ENCODE data around the gene SKAP1.
"Not testable (repeated sequence)": the region's sequence is repeated elsewhere in the genome, so short reads cannot be mapped to it uniquely, and the experiment has no call there.

The SKAP1 gene

GRCh38 chr17:48313096-48313755 lies 116.8 kb downstream of the SKAP1 start:
- DNase-seq = no peak

DNA sequence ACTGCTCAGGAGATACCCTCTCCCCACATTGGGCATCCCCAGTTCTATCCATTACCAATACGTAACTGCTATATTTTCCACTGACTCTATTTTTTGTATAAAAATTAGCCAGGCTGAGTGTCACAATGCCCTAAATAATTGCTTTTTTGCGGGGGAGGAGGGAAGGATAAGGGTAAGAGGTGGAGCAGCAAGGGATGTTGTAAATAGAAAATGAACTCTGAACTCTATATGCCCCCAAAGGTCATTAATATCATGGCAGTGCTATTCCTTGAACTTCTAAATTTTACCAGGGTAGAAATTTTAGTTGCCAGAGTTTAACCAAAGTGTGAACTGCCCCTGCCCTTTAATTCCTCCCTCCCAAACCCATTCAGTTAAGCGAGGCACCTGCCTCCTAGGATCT lies 118.7 kb downstream of the SKAP1 start:
- no peak for DNase-seq

DNA sequence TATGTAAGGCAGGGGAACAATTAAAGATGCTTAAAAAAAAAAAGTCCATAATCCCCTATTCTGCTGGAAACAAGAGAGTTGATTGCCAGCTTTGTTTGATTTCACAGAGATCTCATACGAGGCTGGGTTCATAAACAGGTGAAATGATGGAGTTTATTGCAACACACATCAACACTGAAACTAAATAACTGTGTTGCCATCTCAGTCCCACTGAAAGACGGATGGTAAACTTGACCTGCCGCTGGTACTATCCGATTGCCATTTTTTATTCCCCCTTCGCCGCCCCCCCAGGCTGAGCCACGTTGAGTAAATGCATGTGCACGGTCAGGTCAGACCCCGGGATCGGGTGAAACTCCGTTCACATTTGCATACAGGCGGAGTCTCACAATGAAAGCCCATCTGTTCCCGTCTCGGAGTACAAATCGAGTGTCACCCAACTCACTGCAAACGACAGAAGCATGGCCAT lies 119.2 kb downstream of the SKAP1 start:
- DNase-seq = no peak

DNA sequence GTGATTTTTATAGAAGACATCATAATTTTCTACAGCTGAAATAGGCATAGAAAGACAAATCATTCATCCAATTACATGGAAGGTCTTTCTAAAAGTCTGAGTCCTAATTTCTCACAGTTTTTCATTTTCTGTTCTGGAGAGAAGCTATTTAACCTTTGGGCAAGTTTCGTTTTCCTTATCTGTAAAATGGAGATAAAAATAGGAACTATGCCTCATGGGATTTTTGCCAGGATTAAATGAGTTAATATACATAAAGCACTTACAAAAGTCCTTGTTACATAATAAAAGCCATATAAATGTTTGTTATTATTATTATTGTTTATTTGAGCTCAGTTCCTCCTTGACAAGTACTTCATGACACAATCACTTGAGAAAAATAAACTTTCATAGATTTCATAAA lies 121.4 kb downstream of the SKAP1 start:
- DNase-seq = no peak

DNA sequence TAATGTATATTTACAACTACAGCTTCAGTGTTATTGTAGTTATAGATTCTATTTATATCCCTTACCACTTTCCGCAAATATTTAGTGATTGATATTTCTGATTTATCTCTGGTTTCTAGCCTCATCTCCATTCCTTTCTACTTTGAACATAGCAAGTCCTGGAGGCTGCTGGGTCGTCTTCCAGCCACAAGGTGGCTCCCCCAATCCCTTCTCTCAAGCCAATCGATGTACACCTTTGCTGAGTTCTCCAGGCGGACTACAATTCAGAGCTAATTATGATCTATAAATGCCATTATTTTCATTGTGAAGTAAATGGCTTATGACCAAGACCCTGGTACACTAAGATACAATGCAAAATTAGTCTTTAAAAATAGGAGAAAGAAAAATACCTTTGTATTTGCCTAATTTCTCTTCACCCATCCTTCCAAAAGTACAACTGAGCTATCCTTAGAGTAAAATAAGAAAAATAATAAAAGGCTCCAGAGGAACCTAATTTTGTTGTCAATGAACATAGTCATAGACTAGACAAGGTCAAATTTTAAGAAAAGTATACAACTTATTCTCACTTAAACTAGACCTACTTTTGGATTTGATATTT lies 122.1 kb downstream of the SKAP1 start:
- no peak for DNase-seq

GRCh38 chr17:48307255-48307654 lies 122.8 kb downstream of the SKAP1 start:
- DNase-seq = no peak

GRCh38 chr17:48301002-48301401 lies 129.0 kb downstream of the SKAP1 start:
- no peak for DNase-seq

DNA sequence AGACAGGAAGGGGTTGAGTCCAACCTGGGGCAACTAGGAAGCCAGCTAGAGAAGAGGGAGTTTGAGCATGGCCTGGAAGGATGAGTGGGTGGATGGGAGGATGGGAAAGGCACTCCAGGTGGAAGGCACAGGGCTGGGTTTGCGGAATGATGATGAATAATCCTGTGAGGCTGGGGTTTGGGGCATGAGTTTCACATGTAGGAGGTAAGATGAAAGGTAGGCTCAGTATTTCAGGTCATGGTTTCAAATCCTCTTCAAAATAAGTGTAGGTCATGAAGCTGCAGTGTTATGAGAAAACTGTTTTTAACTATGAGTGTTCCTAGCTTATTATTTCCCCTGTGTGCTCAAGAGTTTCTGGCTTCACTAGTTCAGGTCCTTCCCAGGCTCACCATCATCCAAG lies 130.3 kb downstream of the SKAP1 start:
- no peak for DNase-seq

DNA sequence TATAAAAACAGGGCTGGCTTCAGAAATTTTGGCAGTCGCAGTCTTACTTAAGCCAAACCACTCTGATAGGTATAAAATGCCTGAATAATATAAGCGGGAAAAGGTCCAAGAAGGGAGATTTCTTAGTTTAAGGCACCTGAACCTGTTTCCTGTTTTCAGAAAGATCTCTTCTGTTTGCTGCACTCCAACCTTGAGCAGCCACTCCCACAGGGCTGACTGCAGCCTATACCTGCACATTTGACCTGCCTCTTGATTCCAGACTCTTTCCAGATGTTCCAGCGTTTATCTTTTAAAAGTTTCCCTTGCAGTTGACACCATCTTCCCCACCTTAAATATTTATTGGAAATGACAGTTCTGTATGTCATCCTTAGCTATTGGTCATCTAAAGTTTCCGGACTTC lies 132.2 kb downstream of the SKAP1 start:
- no peak for DNase-seq

DNA sequence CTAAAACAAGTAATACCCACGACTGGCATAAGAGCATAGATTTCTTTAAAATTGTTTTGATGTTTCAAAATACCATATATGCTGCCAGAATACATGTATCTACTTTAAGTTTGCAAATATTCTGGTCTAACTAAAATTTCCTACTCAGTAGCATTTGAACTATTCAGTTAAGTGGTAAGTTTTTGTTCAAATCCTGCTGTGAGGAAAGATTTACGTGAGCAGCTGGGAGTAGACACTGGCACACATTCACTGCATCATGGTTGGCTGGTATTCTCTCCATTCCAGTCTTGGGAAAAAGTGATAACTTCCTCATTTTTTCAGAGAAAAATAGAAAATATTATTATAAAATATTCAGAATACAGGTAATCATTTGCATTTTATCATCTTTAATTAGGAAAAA lies 133.6 kb downstream of the SKAP1 start:
- no peak for DNase-seq

GRCh38 chr17:48295362-48296288 lies 134.4 kb downstream of the SKAP1 start:
- no peak for DNase-seq

- no peak for DNase-seq
Observed at GRCh38 chr17:48294806-48295361, 135.1 kb downstream of the SKAP1 start.

DNA sequence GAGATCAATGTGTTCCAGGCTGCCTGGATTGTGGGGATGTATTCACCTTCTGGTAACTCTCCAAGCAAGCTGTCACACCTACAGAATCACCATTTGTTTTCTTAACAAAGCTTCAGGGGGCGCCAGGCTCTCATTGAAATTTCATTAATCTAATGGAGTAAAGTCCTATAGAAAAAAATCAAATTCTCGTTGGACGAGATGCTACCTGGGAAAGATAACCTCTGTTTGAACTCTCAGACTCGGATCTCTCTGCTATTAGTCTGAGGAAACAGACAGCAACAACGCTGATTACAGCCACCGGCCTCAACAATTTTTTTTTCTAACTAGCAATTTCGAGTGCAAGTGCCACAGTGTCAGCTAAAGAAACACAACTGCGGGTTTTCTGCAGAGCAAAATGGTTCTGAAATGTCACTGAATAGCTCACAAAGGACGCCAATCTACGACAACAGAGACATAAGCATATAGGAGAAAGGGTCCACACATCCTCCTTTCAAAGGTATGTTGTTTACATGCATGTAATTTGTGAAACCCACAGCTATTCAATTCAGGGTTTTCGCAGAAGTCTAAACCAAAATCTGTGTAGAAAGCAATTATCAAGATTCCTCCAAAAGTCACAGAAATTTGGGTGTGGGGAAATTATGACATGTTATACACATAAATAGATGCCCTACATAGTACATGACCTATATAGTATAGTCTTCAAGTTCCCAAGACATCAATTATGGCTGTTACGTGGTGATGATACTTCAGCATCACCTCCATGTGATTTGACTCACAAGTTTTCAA lies 135.8 kb downstream of the SKAP1 start:
- DNase-seq = no peak

DNA sequence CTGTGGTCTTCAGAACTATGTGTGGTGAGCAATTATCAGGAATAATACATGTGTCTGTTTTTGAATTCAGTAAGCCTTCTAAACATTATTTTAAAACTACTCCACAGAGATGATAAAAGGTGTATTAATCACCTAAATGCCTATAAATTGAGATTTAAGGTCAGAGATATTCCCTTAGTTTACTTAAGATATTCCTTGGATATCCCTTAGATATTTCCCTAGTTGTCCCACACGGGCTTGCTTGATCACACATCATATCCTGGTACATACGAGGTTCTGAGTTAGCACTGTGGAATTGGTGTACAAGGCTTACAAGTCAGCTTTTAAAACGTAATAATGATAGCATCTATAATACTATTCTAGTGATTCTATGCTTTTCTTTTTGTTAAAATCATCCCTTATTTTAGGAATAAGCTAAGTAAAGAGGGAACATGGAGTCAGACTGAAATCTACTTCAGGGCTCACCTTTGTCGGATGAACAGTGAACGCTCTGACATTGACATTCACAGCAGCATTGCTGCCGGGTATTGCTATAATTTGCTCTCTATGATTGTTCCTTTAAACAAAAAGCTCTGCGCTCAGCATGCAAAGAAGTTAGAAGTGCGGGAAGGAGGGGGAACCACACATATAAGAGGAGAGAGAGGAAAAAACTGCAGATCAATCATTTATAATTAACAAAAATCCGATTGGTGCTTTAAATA lies 136.5 kb downstream of the SKAP1 start:
- no peak for DNase-seq

- no peak for DNase-seq
Observed at GRCh38 chr17:48290378-48290777, 139.6 kb downstream of the SKAP1 start.

GRCh38 chr17:48286917-48287316 lies 143.1 kb downstream of the SKAP1 start:
- not testable (repeated sequence) for DNase-seq

- no peak for DNase-seq
Observed at GRCh38 chr17:48285614-48286013, 144.4 kb downstream of the SKAP1 start.

DNA sequence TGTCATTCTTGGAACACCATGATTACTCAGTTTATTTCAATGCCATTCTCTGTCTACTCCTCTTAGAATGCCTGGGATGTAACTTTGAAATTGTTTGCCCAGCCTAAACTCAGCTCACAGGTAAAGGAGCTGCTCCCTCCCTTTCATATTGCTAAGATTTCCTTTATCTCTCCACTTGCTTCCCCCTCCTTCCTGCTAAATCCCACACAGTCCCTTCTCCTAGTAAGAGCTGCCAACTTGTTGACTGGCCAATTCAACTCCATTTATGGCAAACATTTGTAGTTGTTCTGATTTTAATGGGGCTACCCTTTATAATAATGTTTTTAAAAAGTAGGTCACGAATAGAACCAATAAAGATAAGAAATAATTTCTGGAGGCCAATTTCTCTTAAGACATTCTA lies 146.1 kb downstream of the SKAP1 start:
- DNase-seq = no peak

- no peak for DNase-seq
Observed at GRCh38 chr17:48283411-48283810, 146.6 kb downstream of the SKAP1 start.

GRCh38 chr17:48282303-48282702 lies 147.7 kb downstream of the SKAP1 start:
- no peak for DNase-seq

GRCh38 chr17:48278760-48279491 lies 151.1 kb downstream of the SKAP1 start:
- no peak for DNase-seq

All from NCI-H446 treated with DMSO at 0.1 percent for 48 hours (cell line).